GM19372 (cell line): Measurements from ENCODE around the gene MBLAC1.

Experiments
- ATAC-seq: cut with Tn5 transposase; IDR thresholded peaks from one replicate; pipeline ENCODE4 v1.9.1; 2021; ENCODE audit warnings: mild to moderate bottlenecking, low read depth, moderate library complexity; ENCODE audit not compliant: unreplicated experiment

MBLAC1 gene, protein sequence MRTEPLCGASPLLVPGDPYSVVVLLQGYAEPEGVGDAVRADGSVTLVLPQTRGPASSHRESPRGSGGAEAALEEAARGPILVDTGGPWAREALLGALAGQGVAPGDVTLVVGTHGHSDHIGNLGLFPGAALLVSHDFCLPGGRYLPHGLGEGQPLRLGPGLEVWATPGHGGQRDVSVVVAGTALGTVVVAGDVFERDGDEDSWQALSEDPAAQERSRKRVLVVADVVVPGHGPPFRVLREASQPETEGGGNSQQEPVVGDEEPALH

GRCh38 chr7:100126931-100127865, at the start of gene MBLAC1:
Gene MBLAC1, plus strand, starts transcription at chr7:100126967. Its CDS starts 429 bp downstream, at chr7:100127396.
- ATAC-seq: peak; percentile 56

DNA sequence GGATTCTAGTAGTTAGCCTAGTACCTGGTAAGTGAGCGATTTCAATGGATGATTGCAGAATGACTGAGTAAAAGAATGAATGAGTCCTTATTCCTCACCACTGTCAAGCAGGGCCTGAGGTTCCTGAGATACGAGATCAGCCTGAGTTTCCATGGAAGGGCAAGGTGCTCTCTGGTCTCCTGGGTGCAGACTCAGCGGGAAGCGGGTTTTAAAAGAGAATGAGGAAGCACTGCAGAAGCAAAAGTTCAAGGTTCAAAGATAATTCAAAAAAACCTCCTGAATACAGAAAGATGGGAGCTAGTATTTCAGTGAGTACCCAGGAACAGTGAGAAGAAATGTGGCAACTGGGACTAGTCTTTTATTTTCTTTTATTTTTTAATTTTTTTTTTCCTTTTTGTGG, 49.6 kb upstream of the MBLAC1 start:
- ATAC-seq: no peak

DNA sequence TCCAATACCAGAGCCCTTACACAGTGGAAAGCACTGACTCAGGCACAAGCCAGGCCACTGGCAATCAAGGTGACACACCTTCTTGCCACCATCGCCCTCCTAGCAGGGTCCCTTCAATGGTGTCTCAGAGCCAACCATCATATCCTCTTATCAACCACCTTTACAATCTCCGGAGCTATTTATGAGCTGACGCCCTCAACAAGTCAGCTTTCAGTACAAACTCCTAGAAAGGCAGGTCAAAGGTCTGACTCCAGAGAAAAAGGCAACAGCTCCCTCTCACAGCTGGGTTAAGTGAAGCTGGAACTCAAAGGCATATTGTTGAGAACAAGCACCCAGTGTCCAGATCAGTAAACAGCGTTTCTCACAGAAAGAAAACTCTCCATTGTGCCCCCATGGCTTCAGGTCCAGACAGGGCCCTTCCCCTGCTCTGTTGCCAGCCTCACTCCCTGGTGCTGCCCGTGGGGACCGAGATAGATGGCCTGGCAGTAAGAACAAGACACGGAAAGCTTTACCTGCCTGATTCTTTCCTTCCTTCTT, 47.7 kb upstream of the MBLAC1 start:
- no peak for ATAC-seq

- no peak for ATAC-seq
Observed at GRCh38 chr7:100080907-100081534, 45.7 kb upstream of the MBLAC1 start.

- ATAC-seq: peak; percentile 79
Observed at GRCh38 chr7:100081535-100082102, 45.1 kb upstream of the MBLAC1 start, which contains the start of gene ZNF3. Gene ZNF3, minus strand, starts transcription at chr7:100081723. Its CDS starts 4,366 bp downstream, at chr7:100077357.

DNA sequence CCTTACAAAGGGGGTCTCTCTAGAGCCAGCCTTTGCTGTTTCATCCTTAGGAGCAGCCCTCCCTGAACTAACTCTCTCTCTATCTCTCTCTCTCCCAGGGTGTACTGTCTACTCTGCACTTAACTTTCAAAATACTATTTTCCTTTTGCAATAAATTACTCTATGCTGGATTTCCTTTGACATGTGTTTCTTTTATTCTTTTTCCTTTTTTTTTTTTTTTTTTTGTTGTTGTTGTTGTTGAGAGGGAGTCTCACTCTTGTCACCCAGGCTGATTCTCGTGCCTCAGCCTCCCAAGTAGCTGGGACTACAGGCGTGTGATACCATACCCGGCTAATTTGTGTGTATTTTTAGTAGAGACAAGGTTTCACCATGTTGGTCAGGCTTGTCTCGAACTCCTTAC, 43.8 kb upstream of the MBLAC1 start:
- no peak for ATAC-seq

- ATAC-seq: no peak
Observed at GRCh38 chr7:100085515-100085914, 41.3 kb upstream of the MBLAC1 start.

- ATAC-seq: no peak
Observed at GRCh38 chr7:100087055-100087750, 39.6 kb upstream of the MBLAC1 start.

DNA sequence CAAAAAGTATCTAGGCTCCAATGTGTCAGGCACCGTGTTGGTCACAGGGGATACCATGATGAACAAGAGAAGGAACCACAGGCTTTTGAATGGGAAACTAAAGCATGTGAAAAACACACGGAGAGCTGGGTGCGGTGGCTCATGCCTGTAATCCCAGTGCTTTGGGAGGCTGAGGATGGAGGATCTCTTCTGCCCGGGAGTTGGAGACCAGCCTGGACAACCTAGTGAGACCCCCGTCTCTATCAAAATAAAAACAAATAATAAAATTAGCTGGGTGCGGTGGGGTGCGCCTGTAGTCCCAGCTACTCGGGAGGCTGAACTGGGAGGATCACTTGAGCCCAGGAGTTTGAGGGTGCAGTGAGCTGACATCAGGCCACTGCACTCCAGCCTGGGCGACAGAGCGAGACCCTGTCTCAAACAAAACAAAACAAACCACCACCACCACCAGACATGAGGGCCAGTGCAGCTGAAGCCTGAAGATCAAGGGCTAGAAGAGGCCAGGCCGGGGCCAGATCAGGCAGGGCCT, 38.6 kb upstream of the MBLAC1 start:
- no peak for ATAC-seq

DNA sequence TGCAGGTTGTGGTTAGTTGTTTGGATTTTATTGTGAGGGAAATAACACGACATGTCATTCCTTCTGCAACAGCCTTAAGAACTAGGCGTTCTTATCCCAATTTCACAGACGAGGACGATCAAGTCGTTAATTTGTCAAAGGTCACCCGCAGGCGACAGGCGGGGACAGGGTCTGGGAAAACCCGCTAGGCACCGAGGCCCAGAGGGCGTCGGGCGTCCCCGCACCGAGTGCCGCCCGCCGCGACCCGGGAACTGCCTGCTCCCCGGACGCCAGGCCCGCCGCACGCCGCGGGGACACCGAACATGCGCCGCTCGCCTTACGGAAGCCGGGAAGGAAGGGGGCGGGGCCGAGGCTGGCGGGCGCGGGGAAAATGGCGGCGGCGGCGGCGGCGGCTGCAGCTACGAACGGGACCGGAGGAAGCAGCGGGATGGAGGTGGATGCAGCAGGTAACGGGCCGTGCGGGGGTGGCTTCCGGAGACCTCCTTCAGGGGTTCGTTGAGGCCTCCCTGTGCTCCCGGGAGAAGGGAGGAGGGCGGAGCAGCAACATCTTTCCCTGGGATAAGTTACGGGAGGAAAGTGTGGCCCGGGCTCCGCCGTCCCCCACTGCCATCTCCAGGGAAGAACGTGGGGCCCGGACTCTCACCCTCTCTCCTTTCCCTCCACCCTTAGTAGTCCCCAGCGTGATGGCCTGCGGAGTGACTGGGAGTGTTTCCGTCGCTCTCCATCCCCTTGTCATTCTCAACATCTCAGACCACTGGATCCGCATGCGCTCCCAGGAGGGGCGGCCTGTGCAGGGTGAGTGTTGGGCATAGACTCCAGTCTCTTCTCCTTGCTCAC, 37.9 kb upstream of the MBLAC1 start, which contains the start of gene COPS6:
Gene COPS6 (plus strand): TSS at position 349 of the 837 bp plus-strand sequence. CDS start 22 bp downstream, at position 371.
- no peak for ATAC-seq

DNA sequence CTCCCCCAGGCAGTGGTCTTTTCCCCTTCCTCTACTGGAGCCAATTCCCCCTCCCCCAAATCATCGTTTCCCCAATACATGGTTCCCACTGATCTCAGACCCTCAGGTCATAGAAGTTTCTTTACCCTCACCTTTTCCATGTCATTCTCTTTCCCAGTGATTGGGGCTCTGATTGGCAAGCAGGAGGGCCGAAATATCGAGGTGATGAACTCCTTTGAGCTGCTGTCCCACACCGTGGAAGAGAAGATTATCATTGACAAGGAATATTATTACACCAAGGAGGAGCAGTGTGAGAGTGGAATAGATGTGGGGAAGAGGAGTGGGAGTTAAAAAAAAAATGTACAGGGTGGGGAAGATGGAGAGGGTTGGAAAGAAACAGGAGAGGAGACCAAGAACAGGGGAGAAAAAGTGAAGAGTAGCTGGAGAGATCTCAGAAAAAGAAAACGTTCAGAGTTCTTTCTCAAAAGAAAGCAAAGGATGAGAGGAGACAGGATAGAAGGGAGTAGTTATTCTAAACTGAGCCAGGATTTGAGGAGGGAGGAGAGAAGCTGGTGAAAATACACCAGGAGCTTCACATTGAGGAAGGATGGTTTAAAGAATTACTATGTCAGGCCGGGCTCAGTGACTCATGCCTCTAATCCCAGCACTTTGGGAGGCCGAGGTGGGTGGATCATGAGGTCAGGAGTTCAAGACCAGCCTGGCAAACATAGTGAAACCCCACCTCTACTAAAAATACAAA, 37.1 kb upstream of the MBLAC1 start:
- no peak for ATAC-seq

- no peak for ATAC-seq
Observed at GRCh38 chr7:100090527-100091410, 36.0 kb upstream of the MBLAC1 start.

DNA sequence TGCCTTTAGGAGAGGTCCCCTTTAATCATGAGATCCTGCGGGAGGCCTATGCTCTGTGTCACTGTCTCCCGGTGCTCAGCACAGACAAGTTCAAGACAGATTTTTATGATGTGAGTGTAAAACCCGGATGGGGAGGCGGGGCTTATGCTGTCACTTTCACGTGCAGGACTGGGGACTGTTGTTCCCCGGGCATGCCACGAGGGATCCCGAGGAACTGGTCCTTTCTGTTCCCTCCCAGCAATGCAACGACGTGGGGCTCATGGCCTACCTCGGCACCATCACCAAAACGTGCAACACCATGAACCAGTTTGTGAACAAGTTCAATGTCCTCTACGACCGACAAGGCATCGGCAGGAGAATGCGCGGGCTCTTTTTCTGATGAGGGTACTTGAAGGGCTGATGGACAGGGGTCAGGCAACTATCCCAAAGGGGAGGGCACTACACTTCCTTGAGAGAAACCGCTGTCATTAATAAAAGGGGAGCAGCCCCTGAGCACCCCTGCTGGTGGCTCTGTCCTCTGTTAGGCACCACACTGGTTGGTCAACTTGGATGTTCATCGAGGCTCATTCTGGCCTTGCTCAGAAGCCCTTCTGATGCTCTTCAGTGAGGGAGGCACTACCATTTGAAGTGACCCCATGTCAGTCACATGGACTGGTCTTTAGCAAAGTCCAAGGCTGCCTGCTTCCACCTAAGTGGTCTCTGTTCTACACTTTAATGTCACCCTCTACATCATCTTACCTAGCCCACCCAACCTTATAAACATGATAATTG, 35.2 kb upstream of the MBLAC1 start:
- ATAC-seq: no peak

DNA sequence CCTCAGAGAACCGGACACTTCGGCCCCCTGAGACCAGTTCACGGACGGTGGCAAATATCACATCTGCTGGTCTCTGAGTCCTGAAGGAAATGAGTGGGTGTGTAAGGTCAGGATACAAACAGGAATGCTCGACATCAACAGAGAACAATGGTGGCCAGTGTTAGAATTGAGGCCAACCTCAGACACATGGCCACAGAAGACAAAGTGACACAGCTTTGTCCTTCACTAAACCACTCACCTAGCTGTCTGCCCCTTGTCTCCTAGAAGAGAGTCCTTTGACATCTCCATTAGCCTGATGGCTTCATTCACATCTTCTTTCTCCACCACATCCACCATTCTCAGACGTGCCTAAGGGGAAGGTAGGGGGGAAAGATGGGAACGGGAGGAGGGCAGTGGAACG, 33.7 kb upstream of the MBLAC1 start:
- ATAC-seq: no peak

GRCh38 chr7:100093498-100093897, 33.3 kb upstream of the MBLAC1 start:
- no peak for ATAC-seq

DNA sequence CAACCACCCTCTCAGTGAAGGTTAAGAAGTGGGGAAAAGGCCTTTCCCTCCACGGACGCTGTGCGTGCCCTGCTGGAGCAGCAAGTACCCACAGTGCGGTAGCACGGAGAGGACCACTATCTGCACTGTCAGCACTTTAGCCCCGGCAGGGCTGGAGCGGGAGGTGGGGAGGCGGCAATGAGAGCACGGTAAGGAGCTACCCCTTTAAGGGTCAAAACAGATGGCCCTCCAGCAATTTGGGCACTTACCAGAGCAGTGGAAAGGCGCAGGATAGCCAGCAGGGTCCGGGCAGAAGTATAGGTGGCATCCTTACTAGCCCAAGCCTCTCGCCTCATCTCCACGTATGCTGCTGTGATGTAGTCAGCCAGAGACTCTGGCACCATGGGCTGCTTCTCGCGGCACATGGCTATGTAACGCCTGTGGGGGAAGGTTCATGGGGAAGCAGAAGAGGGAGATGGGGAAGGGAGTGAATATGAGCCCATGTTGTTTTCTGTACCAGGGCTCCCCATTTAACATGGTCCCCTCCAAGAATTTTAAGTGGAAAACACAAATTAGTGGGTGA, 32.8 kb upstream of the MBLAC1 start:
- no peak for ATAC-seq
